Measurements from ENCODE around the gene CDS2. TPM values are rescaled to one million over a fixed set of nuclear protein-coding genes. Genes with fewer than 3 reads are reported as not detected.

The CDS2 gene
- total and polyA plus RNA-seq, 2 of the 13 experiments (the other 11 are each of a cell fraction or from before 2014, with no cell fraction given): 81.3 to 153 TPM

DNA sequence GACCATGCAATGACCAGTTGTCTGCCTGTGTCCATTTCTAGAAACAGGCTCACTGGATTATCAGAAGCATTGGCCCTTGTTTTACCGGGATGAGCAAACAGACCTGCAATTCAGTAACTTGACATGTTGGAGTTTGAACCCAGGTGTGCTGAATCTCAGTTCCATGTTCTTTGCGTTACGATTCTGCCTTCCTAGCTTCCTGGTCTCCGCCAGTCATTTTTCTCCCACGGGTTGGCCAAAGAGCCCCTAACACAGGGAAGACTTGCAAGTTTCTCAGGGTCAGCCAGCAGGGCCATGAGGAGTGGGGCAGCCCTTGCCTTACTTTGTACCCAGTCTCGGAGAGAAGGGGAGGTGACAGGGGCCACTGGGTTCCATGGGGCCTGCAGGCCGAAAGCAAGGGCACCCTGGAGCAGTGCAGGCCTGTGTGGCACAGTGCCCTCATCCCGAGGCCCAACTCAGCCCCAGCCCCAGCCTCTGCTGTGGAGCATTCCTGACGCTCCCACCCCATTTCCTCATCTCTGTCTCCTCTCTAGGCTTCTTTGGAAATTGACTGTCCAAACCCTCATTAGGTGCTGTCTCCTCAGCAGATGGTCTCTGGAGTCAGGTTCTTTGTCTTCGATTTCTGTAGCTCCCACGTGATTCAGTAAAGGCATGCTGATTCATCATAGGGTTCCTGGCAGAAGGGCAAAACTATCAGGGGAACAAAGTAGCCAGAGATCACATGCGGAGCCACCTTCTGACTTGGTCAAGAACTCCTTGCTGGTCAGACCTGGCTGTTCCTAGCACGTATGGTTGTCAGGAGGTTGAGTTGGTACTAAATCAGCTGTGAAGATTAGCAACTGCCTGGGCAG, 23.6 kb downstream of the CDS2 start (continued):
- TF ChIP-seq POLR2AphosphoS2 (IDR thresholded peaks at IDR 0.05; ENCODE audit: low read depth, low read length) (no peak), ATF7-NPFF (CRISPR knock-in tag; IDR thresholded peaks at IDR 0.05; ENCODE audit: low read depth) (no peak), RARA (CRISPR knock-in tag; IDR thresholded peaks at IDR 0.05) (peak; percentile 86), TBL1XR1 (IDR thresholded peaks at IDR 0.05; ENCODE audit: borderline replicate concordance, low read length, partially characterized antibody) (peak; percentile 14), ZNF326 (CRISPR knock-in tag; IDR thresholded peaks at IDR 0.05; ENCODE audit: borderline replicate concordance) (no peak), KMT2A (CRISPR knock-in tag; IDR thresholded peaks at IDR 0.05) (peak; percentile 81), ZNF543 (CRISPR knock-in tag; IDR thresholded peaks at IDR 0.05) (no peak), ZNF383 (CRISPR knock-in tag; IDR thresholded peaks at IDR 0.05; ENCODE audit: borderline replicate concordance) (no peak), KLF9 (CRISPR knock-in tag; IDR thresholded peaks at IDR 0.05; ENCODE audit: low read depth) (no peak), PAF1 (CRISPR knock-in tag; IDR thresholded peaks at IDR 0.05) (no peak), IRX3 (CRISPR knock-in tag; IDR thresholded peaks at IDR 0.05; ENCODE audit: borderline replicate concordance, low read depth) (no peak), SMAD3 (CRISPR knock-in tag; IDR thresholded peaks at IDR 0.05) (peak; percentile 34; the same call in 1 of the 2 replicates), DNMT1 (CRISPR knock-in tag; IDR thresholded peaks at IDR 0.05) (no peak)
- TF ChIP-seq, protein P1, sequence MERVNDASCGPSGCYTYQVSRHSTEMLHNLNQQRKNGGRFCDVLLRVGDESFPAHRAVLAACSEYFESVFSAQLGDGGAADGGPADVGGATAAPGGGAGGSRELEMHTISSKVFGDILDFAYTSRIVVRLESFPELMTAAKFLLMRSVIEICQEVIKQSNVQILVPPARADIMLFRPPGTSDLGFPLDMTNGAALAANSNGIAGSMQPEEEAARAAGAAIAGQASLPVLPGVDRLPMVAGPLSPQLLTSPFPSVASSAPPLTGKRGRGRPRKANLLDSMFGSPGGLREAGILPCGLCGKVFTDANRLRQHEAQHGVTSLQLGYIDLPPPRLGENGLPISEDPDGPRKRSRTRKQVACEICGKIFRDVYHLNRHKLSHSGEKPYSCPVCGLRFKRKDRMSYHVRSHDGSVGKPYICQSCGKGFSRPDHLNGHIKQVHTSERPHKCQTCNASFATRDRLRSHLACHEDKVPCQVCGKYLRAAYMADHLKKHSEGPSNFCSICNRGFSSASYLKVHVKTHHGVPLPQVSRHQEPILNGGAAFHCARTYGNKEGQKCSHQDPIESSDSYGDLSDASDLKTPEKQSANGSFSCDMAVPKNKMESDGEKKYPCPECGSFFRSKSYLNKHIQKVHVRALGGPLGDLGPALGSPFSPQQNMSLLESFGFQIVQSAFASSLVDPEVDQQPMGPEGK (CRISPR knock-in tag; IDR thresholded peaks at IDR 0.05): peak; percentile 43
- TF ChIP-seq, protein P2, sequence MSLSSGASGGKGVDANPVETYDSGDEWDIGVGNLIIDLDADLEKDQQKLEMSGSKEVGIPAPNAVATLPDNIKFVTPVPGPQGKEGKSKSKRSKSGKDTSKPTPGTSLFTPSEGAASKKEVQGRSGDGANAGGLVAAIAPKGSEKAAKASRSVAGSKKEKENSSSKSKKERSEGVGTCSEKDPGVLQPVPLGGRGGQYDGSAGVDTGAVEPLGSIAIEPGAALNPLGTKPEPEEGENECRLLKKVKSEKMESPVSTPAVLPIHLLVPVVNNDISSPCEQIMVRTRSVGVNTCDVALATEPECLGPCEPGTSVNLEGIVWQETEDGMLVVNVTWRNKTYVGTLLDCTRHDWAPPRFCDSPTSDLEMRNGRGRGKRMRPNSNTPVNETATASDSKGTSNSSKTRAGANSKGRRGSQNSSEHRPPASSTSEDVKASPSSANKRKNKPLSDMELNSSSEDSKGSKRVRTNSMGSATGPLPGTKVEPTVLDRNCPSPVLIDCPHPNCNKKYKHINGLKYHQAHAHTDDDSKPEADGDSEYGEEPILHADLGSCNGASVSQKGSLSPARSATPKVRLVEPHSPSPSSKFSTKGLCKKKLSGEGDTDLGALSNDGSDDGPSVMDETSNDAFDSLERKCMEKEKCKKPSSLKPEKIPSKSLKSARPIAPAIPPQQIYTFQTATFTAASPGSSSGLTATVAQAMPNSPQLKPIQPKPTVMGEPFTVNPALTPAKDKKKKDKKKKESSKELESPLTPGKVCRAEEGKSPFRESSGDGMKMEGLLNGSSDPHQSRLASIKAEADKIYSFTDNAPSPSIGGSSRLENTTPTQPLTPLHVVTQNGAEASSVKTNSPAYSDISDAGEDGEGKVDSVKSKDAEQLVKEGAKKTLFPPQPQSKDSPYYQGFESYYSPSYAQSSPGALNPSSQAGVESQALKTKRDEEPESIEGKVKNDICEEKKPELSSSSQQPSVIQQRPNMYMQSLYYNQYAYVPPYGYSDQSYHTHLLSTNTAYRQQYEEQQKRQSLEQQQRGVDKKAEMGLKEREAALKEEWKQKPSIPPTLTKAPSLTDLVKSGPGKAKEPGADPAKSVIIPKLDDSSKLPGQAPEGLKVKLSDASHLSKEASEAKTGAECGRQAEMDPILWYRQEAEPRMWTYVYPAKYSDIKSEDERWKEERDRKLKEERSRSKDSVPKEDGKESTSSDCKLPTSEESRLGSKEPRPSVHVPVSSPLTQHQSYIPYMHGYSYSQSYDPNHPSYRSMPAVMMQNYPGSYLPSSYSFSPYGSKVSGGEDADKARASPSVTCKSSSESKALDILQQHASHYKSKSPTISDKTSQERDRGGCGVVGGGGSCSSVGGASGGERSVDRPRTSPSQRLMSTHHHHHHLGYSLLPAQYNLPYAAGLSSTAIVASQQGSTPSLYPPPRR (CRISPR knock-in tag; IDR thresholded peaks at IDR 0.05; ENCODE audit: borderline replicate concordance): no peak
- TF ChIP-seq, protein P3, sequence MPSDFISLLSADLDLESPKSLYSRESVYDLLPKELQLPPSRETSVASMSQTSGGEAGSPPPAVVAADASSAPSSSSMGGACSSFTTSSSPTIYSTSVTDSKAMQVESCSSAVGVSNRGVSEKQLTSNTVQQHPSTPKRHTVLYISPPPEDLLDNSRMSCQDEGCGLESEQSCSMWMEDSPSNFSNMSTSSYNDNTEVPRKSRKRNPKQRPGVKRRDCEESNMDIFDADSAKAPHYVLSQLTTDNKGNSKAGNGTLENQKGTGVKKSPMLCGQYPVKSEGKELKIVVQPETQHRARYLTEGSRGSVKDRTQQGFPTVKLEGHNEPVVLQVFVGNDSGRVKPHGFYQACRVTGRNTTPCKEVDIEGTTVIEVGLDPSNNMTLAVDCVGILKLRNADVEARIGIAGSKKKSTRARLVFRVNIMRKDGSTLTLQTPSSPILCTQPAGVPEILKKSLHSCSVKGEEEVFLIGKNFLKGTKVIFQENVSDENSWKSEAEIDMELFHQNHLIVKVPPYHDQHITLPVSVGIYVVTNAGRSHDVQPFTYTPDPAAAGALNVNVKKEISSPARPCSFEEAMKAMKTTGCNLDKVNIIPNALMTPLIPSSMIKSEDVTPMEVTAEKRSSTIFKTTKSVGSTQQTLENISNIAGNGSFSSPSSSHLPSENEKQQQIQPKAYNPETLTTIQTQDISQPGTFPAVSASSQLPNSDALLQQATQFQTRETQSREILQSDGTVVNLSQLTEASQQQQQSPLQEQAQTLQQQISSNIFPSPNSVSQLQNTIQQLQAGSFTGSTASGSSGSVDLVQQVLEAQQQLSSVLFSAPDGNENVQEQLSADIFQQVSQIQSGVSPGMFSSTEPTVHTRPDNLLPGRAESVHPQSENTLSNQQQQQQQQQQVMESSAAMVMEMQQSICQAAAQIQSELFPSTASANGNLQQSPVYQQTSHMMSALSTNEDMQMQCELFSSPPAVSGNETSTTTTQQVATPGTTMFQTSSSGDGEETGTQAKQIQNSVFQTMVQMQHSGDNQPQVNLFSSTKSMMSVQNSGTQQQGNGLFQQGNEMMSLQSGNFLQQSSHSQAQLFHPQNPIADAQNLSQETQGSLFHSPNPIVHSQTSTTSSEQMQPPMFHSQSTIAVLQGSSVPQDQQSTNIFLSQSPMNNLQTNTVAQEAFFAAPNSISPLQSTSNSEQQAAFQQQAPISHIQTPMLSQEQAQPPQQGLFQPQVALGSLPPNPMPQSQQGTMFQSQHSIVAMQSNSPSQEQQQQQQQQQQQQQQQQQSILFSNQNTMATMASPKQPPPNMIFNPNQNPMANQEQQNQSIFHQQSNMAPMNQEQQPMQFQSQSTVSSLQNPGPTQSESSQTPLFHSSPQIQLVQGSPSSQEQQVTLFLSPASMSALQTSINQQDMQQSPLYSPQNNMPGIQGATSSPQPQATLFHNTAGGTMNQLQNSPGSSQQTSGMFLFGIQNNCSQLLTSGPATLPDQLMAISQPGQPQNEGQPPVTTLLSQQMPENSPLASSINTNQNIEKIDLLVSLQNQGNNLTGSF (CRISPR knock-in tag; IDR thresholded peaks at IDR 0.05): no peak
- TF ChIP-seq, protein P4, sequence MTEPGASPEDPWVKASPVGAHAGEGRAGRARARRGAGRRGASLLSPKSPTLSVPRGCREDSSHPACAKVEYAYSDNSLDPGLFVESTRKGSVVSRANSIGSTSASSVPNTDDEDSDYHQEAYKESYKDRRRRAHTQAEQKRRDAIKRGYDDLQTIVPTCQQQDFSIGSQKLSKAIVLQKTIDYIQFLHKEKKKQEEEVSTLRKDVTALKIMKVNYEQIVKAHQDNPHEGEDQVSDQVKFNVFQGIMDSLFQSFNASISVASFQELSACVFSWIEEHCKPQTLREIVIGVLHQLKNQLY (CRISPR knock-in tag; IDR thresholded peaks at IDR 0.05): 0 out of 2 replicates have a peak, but pooled peaks have one; percentile 27

All from HepG2 (cell line).